Progenitor cell of endocrine pancreas (in vitro differentiated cells): ENCODE data around the gene PSPN. TPM values are rescaled to one million over a fixed set of nuclear protein-coding genes. Genes with fewer than 3 reads are reported as not detected.

Source experiments
- DNase-seq: peaks from one replicate; pipeline ENCODE4 v3.0.0; 2021; ENCODE audit warnings: low spot score; ENCODE audit not compliant: unreplicated experiment
- H3K27ac Mint-ChIP-seq: 2 replicates; pipeline ENCODE4 v1.8.0; 2021; ENCODE audit warnings: mild to moderate bottlenecking, moderate library complexity, mixed read lengths
- H3K27me3 Mint-ChIP-seq: 2 replicates; pipeline ENCODE4 v1.8.0; 2021; ENCODE audit warnings: mixed read lengths
- H3K36me3 Mint-ChIP-seq: 2 replicates; pipeline ENCODE4 v1.8.0; 2022; ENCODE audit warnings: mixed read lengths; ENCODE audit not compliant: insufficient read depth
- H3K4me1 Mint-ChIP-seq: 2 replicates; pipeline ENCODE4 v1.8.0; 2021; ENCODE audit warnings: low read depth, mixed read lengths
- H3K4me3 Mint-ChIP-seq: 2 replicates; pipeline ENCODE4 v1.8.0; 2021; ENCODE audit warnings: low read depth, mild to moderate bottlenecking, moderate library complexity, mixed read lengths
- H3K9me3 Mint-ChIP-seq: 2 replicates; pipeline ENCODE4 v1.8.0; 2021; ENCODE audit warnings: low read depth, mixed read lengths
- total RNA-seq: library from RNA; stranded (reverse); gene quantifications from 2 replicates; pipeline ENCODE4 v1.2.1, GENCODE V29; 2021
- TF ChIP-seq, protein P1 (sequence below): fragments of 200-600 bp; sonication (generic); IDR thresholded peaks from one replicate; pipeline ENCODE4 v1.5.0; 2021; ENCODE audit warnings: antibody characterized with exemption, mild to moderate bottlenecking; ENCODE audit not compliant: unreplicated experiment

PSPN gene
- total RNA-seq, 1 donor from 2014 or later = 4.3 TPM

DNA sequence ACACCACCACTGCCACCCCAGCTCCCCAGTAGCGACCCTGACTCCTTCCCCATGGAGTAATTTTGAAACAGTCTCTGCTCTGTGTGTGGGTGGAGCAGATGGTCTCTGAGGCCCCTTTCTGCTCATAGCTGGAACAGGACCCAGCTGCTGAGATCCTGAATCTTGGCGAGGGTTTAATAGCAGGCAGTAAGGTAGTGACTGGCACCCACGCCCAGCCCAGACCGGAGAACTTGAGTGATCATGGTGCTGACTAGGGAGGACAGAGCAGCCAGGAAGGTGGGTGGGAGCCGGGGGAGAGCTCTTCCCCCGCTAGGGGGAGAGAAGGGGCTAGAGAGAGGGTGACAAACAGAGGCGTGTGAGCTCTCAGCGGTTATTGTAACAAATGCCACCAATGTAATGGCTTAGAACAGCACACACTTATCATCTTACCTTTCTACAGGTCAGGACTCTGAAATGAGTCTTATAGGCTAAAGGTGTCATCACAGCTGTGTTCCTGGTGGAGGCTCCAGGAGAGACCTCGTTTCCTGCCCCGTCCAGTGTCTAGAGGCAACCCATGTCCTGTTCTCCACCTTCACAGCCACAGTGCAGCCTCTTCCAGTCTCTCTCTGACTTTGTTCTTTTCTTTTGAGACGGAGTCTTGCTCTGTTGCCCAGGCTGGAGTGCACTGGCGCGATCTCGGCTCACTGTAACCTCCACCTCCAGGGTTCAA is 35.1 kb downstream of the PSPN start:
- Mint-ChIP-seq H3K27ac (peak overlapping the region; percentile 46), H3K36me3 (no peaks in the 10 kb centered on the region), H3K9me3 (no peaks in the 10 kb centered on the region), H3K4me1 (no peaks in the 10 kb centered on the region), H3K27me3 (peaks cover 4% of the 10 kb centered on the region), H3K4me3 (no peak overlapping the region)
- TF ChIP-seq, protein P1, sequence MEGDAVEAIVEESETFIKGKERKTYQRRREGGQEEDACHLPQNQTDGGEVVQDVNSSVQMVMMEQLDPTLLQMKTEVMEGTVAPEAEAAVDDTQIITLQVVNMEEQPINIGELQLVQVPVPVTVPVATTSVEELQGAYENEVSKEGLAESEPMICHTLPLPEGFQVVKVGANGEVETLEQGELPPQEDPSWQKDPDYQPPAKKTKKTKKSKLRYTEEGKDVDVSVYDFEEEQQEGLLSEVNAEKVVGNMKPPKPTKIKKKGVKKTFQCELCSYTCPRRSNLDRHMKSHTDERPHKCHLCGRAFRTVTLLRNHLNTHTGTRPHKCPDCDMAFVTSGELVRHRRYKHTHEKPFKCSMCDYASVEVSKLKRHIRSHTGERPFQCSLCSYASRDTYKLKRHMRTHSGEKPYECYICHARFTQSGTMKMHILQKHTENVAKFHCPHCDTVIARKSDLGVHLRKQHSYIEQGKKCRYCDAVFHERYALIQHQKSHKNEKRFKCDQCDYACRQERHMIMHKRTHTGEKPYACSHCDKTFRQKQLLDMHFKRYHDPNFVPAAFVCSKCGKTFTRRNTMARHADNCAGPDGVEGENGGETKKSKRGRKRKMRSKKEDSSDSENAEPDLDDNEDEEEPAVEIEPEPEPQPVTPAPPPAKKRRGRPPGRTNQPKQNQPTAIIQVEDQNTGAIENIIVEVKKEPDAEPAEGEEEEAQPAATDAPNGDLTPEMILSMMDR = peak; percentile 13
- DNase-seq = no peak

DNA sequence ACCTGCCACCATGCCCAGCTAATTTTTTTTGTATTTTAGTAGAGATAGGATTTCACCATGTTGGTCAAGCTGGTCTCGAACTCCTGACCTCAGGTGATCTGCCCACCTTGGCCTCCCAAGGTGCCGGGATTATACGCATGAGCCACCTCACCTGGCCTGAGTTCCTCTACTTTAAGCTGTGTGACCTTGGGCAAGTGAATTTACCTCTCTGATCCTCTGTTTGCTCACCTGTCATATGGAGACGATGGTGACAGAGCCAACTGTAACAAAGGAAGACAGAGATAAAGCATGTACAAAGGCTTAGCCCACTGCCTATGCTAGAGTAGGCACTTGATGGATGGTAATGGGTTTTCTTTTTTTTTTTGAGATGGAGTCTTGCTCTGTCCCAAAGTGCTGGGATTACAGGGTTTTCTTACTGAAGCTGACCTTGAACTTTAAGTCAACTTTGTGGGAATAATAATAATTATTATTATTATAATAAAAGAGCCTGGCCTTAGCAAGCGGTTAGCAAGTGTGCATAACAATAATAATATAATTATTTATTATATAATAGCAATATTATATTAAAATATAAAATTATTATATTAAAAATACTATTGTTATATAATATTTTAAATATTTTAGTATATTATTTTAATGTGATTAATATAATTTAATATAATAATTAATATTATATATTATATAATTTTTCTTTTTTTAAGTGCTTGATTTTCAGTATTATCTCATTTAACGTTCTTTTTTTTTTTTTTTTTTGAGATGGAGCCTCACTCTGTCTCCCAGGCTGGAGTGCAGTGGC is 41.0 kb downstream of the PSPN start:
- Mint-ChIP-seq H3K27ac (no peak overlapping the region), H3K9me3 (no peaks in the 10 kb centered on the region), H3K4me1 (no peaks in the 10 kb centered on the region), H3K36me3 (no peaks in the 10 kb centered on the region), H3K4me3 (no peak overlapping the region), H3K27me3 (no peaks in the 10 kb centered on the region)
- no peak for DNase-seq
- TF ChIP-seq, protein P1 = no peak

DNA sequence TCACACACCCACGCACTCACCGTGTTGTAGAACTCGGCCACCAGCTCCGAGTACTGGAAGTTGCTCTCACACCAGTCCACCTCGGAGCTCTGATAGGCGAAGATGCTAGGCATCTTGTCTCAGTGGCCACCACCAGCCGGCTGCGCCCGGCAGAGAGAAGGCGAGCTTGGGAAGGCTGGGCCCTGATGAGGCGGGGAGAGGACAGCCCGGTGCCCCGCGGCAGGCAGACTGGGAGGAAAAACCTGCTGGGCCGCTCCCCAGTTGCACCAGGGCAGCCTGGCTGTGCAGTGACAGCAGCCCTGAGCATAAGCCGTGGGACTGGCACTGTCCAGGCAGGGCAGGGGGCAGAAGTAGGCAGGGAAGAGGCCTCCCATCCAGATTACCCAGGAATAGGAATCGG is 42.3 kb downstream of the PSPN start, which contains the start of gene ACER1:
ACER1 (minus strand) TSS at position 174 of the 400 bp plus-strand sequence; CDS start at position 113, 61 bp downstream.
- no peaks in the 10 kb centered on the region for H3K4me1 Mint-ChIP-seq
- DNase-seq = no peak
- no peaks in the 10 kb centered on the region for H3K9me3 Mint-ChIP-seq
- H3K27ac Mint-ChIP-seq = peak within 1 kb of the TSS; percentile 35
- TF ChIP-seq, protein P1 = no peak
- no peaks in the 10 kb centered on the region for H3K36me3 Mint-ChIP-seq
- H3K27me3 Mint-ChIP-seq = no peaks in the 10 kb centered on the region
- no peak within 1 kb of the TSS for H3K4me3 Mint-ChIP-seq

DNA sequence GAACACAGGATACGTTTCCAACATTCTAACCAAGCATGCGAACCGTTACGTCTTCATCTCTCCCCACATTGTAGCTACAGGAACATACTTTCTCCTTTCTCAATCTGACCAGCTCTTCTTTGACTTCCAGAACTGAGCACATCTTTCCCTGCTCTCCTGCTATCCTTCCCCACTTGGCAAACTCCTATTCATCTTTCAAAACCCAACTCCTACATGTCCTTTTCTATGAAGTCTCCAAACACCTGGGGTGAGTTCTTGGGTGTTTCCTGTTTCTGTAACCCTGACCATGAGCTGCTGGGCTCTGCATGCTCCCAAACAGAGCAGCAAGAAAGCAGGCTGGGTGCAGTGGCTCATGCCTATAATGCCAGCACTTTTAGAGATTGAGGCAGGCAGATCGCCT is 48.9 kb downstream of the PSPN start:
- Mint-ChIP-seq H3K27ac (no peak overlapping the region), H3K4me3 (no peak overlapping the region), H3K36me3 (peaks cover 1% of the 10 kb centered on the region), H3K9me3 (peaks cover 4% of the 10 kb centered on the region), H3K27me3 (peaks cover 18% of the 10 kb centered on the region), H3K4me1 (no peaks in the 10 kb centered on the region)
- no peak for DNase-seq
- TF ChIP-seq, protein P1 = no peak

DNA sequence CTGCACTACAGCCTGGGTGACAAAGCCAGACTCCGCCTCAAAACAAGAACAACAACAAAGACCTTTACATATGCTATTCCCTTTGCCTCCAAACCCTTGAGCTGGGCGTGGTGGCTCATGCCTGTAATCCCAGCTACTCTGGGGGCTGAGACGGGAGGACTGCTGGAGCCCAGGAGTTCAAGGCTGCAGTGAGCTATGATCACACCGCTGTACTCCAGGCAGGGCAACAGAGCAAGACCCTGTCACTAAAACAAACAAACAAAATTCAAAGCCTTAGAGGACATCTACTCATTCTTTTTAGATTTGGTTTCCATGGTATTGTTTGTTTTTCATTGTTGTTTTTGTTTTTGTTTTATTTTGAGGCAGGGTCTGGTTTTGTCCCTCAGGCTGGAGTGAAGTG is 50.1 kb downstream of the PSPN start:
- DNase-seq = no peak
- H3K4me1 Mint-ChIP-seq = no peaks in the 10 kb centered on the region
- TF ChIP-seq, protein P1 = no peak
- peaks cover 1% of the 10 kb centered on the region for H3K36me3 Mint-ChIP-seq
- H3K9me3 Mint-ChIP-seq = peaks cover 4% of the 10 kb centered on the region
- no peak overlapping the region for H3K27ac Mint-ChIP-seq
- H3K27me3 Mint-ChIP-seq = peaks cover 20% of the 10 kb centered on the region
- no peak overlapping the region for H3K4me3 Mint-ChIP-seq
